IPS-NIHi11 (cell line): ENCODE measurements around the gene ANKRD12.
"Not testable (repeated sequence)": the region's sequence is repeated elsewhere in the genome, so short reads cannot be mapped to it uniquely, and the experiment has no call there.

Source experiments
- DNase-seq: peaks from one replicate; pipeline ENCODE4 v3.0.0; 2012; ENCODE audit warnings: mixed read lengths, low spot score

Gene ANKRD12

DNA sequence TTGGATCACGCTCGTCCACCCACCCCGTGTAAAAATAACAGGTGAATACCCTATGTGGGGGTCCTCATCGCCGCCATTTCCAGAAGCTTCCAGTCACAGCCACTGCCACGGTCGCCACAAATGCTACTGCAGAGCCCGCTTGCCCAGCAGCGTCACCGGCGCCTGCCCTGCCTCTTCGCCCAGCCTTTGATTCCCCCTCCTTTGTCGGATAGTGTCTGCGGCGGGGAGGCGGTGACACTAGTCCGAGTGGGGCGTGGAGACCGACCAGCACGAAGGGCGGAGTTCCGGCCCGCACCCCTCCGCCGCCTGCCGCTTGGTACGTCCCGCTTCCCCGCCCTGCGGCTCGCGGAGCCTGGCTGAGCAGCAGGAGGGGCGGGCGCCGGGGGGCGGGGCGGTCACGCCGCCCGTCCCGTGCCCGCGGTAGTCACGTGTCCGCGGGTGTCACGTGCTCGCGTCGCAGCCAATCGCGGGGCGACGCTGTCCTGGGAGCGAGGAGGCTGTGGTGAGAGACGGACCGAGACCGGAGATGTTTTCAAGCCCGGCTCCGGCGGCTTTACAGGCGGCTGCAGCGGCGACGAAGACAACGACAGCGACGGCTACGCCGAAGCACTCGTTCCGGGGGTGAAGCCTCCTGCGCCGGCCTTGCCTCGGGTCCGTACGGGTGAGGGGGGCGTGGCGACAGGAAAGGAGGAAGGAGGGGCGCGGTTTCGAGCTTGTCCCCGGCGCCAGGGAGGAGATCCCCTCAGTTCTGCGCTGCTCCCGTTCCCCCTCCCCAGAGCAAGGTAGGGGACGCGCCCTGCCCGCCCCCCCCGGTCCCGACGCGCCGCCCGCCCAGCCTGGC lies at the start of gene ANKRD12:
Gene ANKRD12 (plus strand): TSS at position 467 of the 841 bp plus-strand sequence. CDS start 45,652 bp downstream, outside the sequence.
- peak; percentile 98 for DNase-seq

- DNase-seq = no peak
These were observed 49.4 kb upstream of the ANKRD12 start for GRCh38 chr18:9087144-9087543.

GRCh38 chr18:9088252-9088651 lies 48.3 kb upstream of the ANKRD12 start:
- no peak for DNase-seq

DNA sequence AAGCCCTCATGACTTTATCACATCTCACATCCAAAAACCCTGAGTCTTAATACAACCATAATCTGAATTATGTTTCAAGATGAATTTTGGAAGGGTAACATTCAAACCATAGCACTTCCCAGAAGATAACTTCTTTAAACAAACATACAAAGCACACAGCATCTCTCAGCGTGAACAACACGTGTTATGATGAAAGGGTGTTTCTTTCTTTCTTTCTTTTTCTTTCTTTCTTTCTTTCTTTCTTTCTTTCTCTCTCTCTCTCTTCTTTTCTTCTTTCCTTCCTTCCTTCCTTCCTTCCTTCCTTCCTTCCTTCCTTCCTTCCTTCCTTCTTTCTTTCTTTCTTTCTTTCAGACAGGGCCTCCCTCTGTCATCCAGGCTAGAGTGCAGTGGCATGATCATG lies 47.9 kb upstream of the ANKRD12 start:
- not testable (repeated sequence) for DNase-seq

- no peak for DNase-seq
These were observed 46.0 kb upstream of the ANKRD12 start for GRCh38 chr18:9090578-9090977.

DNA sequence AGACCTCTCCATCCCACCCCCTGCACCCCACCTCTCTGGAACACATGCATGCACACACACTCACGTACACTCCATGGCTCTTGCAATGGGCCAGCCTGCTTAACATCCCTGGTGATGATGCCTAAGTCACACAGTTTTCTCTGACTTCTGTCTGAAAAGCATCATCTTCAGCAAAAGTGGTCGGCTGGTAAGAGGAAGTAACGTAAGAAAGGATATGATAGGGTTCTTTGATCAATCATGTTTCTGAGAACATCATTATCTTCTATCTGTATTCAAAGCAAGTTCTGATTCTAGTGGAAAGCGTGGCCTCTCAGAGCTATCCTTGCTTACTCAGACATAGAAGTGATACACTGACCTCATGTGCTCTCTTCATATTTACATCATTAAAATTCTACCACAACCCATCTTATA lies 45.5 kb upstream of the ANKRD12 start:
- DNase-seq = no peak

GRCh38 chr18:9092665-9093064 lies 43.9 kb upstream of the ANKRD12 start:
- DNase-seq = no peak

- not testable (repeated sequence) for DNase-seq
These were observed 43.5 kb upstream of the ANKRD12 start for GRCh38 chr18:9093109-9093508.

GRCh38 chr18:9094307-9095226 lies 42.0 kb upstream of the ANKRD12 start:
- no peak for DNase-seq

DNA sequence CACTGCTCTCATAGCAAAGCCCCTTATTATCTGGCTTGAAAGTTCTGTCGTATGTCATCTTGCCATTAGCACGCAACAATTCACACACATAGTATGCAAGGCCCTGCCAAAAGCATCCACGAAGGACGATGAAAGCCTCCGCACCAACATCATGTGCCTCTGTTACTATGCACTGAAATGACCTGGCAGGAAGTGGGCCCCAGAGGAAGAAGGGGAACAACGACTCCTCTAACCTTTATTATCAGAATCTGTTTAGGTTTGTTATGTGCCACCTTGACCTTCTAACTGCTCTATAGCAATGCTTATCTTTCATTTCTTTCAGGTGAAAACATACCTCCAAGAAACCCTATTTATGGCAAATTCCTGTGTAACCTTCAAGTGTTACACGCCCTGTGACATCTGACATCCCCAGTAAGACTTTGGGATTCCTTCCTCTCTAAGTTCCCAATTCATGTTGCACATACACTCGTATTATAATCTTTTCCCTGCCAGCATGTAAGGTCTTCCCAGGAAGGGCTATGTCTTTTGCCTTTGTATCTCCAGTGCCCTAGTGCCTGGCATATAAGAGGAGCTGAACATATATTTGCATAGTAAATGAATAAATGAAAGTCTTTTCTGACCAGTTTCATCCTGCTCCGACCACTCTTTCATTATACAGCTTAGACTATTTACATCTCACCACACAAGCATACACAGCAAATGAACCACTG lies 41.1 kb upstream of the ANKRD12 start:
- DNase-seq = no peak

GRCh38 chr18:9096007-9096371 lies 40.6 kb upstream of the ANKRD12 start:
- no peak for DNase-seq

- no peak for DNase-seq
These were observed 39.9 kb upstream of the ANKRD12 start for GRCh38 chr18:9096685-9097084.

GRCh38 chr18:9097349-9097748 lies 39.2 kb upstream of the ANKRD12 start:
- DNase-seq = no peak

GRCh38 chr18:9100796-9101195 lies 35.8 kb upstream of the ANKRD12 start:
- DNase-seq = no peak

GRCh38 chr18:9101730-9102507 lies 34.7 kb upstream of the ANKRD12 start:
- DNase-seq = no peak

DNA sequence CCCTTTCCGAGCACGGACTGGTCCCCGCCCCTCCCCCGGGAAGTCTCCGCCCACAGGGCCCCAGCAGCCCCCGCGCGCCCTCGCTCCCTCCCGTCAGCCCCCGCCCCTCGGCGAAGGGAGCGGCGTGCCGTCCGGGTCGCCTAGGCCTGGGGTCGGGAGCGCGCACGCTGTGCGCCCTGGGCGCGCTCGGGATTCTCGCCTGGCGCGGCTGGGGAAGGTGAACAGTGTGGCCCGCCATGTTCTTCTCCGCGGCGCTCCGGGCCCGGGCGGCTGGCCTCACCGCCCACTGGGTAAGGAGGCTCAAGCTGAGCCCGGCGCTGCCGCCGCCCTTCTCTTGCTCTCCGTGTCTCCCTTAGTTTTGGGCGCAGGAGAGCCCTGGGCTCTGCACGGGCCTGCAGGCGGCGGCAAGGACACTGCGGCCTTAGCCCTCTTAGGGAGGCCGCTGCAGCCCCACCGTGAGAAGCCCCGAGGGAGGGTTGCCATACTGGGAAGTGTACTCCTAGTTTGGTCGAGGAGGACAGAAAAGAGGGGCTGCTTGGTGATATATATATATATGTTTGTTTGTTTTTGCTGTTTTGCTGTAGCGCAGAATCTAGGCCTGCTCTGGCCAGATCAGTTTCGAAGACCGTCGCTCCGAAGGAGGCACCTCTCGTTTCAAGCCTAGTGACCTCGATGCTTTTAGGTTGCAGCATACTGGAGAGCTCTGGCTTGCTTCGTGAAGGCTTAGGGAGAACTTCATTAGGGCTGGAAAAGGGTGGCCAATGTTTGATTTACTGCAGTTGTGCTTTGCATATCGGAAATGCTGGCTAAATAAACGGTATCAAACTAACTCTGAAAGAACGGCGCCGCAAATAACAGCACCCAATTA lies 33.8 kb upstream of the ANKRD12 start, which contains the start of gene NDUFV2:
Gene NDUFV2 (plus strand): TSS at position 192 of the 868 bp plus-strand sequence. CDS start 45 bp downstream, at position 237.
- DNase-seq = peak; percentile 99

DNA sequence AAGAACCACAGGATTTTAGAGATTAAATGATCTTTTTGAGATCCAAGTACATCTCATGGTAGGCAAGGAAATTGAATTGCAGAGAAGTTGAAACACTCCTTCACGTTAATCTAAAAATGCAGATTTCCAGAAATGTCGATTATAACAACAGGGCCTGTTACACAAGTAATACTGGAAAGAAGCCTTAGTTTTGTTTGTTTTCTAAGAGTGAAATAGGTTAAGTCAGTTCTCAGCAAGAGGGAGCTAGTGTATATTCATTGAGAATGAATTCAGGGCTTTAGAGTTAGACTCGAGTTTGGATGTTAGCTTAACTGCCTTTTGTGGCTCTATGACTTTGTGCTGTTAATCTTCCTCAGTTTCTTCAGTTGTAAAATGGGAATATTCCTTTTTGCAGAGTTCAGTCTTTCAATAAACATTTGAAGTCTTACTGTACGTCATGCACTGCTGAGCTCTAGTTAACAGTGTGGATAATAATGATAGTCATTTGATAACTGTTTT lies 33.2 kb upstream of the ANKRD12 start:
- no peak for DNase-seq

DNA sequence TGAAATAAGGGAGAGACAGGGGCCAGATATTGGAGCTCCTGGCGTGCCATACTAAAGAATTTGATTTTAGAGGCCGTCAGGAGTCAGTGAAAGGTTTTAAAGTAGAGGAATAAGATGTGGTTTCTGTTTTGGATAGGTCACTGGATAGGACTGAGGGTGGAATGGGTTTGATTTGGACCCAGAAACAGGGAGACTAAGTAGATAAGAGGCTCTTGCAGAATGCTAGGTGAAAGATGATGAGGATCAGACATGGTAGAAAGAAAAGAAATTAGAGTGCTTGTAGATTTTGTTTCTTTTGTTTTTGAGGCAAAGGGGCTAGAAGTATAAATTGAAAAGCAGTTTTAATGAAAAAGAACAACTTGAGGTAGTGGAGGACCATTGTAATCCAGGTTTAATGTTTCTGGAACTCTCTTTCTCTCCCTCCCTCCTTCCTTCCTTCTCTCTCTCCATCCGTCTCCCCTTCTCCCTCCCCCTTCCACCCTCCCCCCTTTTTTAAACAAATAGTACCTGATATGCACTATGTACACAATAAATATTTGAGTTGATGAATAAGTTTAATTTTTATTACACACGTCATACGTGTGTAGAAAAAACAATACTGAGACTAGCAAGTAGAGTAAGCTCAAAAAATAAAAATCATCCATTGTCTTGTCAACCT lies 32.2 kb upstream of the ANKRD12 start:
- no peak for DNase-seq

- no peak for DNase-seq
These were observed 31.2 kb upstream of the ANKRD12 start for GRCh38 chr18:9105420-9105819.

- DNase-seq = no peak
These were observed 30.5 kb upstream of the ANKRD12 start for GRCh38 chr18:9106094-9106493.
